ENCODE results near the gene CFAP410. TPM values are rescaled to one million over a fixed set of nuclear protein-coding genes. Genes with fewer than 3 reads are reported as not detected.

Gene CFAP410
- 10 to 100 TPM; 33.1 to 35.7 TPM for total RNA-seq
- 18.8 TPM for polyA plus RNA-seq (2013, experiment 1 of 2)
- polyA plus RNA-seq (2013, experiment 2 of 2) = 17.7 TPM
- long read RNA-seq, experiment 1, partial matches to known transcripts = 9 of 28 reads
- long read RNA-seq, experiment 1, other reads (novel, unspliced or antisense) = 18 of 28 reads
- long read RNA-seq, experiment 2, partial matches to known transcripts = 5 of 44 reads
- long read RNA-seq, experiment 2, other reads (novel, unspliced or antisense) = 38 of 44 reads
- long read RNA-seq, experiment 3, partial matches to known transcripts = 2 of 20 reads
- long read RNA-seq, experiment 3, other reads (novel, unspliced or antisense) = 18 of 20 reads
- long read RNA-seq, experiment 4, partial matches to known transcripts = 0 of 16 reads
- long read RNA-seq, experiment 4, other reads (novel, unspliced or antisense) = 16 of 16 reads

GRCh38 chr21:44338971-44339910 is at the start of gene CFAP410:
Gene CFAP410, minus strand, starts transcription at chr21:44339390. Its CDS starts 196 bp downstream, at chr21:44339194.
- DNase-seq = peak; percentile 97
- Histone ChIP-seq H3K27ac (ENCODE audit: low read depth, low read length) (peak within 1 kb of the TSS; percentile 99), H3K36me3 (ENCODE audit: control insufficient read depth, insufficient read depth, low read length) (peaks cover 10% of the 10 kb centered on the region), H3K9me3 (ENCODE audit: control insufficient read depth, low read length) (peaks cover 8% of the 10 kb centered on the region), H3K27me3 (ENCODE audit: control insufficient read depth, insufficient read depth, low read length, poor library complexity, severe bottlenecking) (no peaks in the 10 kb centered on the region), H3K9ac (ENCODE audit: extremely low read depth, low read length, poor library complexity, severe bottlenecking) (peak within 1 kb of the TSS; percentile 97), H3K4me1 (ENCODE audit: control insufficient read depth, insufficient read depth, low read length) (peaks cover 22% of the 10 kb centered on the region), H3K4me3 (ENCODE audit: low read length) (peak within 1 kb of the TSS; percentile 92)
- Mint-ChIP-seq H3K36me3 (ENCODE audit: low read depth) (peaks cover 12% of the 10 kb centered on the region), H3K27me3 (ENCODE audit: insufficient read depth) (no peaks in the 10 kb centered on the region), H3K4me1 (peaks cover 46% of the 10 kb centered on the region), H3K9me3 (peaks cover 44% of the 10 kb centered on the region), H3K4me3 (peak within 1 kb of the TSS; percentile 71), H3K27ac (peak within 1 kb of the TSS; percentile 96)
- 3 to 4% methylated on average over 50 to 88 of the region's 90 CpGs for WGBS, 2 experiments (ENCODE audit: insufficient coverage in 1 of 2, insufficient read length in 1 of 2)
- no peak for TF ChIP-seq CTCF (conservative IDR thresholded peaks at IDR 0.05)

DNA sequence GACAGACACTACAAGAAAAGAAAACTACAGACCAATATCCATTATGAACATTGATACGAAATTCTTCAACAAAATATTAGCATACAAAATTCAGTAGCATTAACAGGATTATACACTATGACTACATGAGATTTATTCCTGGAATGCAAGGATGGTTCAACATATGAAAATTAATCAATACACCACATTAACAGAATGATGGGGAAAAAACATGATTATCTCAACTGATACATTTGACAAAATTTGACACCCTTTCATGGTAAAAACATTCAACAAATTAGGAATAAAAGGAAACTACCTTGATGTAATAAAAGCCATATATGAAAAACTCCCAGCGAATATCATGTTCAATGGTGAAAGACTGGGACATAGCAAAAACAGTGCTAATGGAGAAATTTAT is 45.8 kb upstream of the CFAP410 start:
- Mint-ChIP-seq H3K9me3 (peaks cover 51% of the 10 kb centered on the region), H3K4me1 (peaks cover 9% of the 10 kb centered on the region), H3K36me3 (ENCODE audit: low read depth) (peaks cover 3% of the 10 kb centered on the region), H3K27ac (no peak overlapping the region), H3K27me3 (ENCODE audit: insufficient read depth) (no peaks in the 10 kb centered on the region), H3K4me3 (no peak overlapping the region)
- peak overlapping the region; percentile 32 for H3K4me3 ChIP-seq (ENCODE audit: low read length)
- no peak for TF ChIP-seq CTCF (conservative IDR thresholded peaks at IDR 0.05)
- H3K36me3 ChIP-seq (ENCODE audit: control insufficient read depth, insufficient read depth, low read length) = no peaks in the 10 kb centered on the region
- peaks cover 44% of the 10 kb centered on the region for H3K9me3 ChIP-seq (ENCODE audit: control insufficient read depth, low read length)
- H3K4me1 ChIP-seq (ENCODE audit: control insufficient read depth, insufficient read depth, low read length) = peaks cover 5% of the 10 kb centered on the region
- 80 to 86% methylated on average over 1 to 2 of the region's 2 CpGs for WGBS, 2 experiments (ENCODE audit: insufficient coverage in 1 of 2, insufficient read length in 1 of 2)
- H3K9ac ChIP-seq (ENCODE audit: extremely low read depth, low read length, poor library complexity, severe bottlenecking) = no peak overlapping the region
- H3K27me3 ChIP-seq (ENCODE audit: control insufficient read depth, insufficient read depth, low read length, poor library complexity, severe bottlenecking) = no peaks in the 10 kb centered on the region
- no peak for DNase-seq
- no peak overlapping the region for H3K27ac ChIP-seq (ENCODE audit: low read depth, low read length)

DNA sequence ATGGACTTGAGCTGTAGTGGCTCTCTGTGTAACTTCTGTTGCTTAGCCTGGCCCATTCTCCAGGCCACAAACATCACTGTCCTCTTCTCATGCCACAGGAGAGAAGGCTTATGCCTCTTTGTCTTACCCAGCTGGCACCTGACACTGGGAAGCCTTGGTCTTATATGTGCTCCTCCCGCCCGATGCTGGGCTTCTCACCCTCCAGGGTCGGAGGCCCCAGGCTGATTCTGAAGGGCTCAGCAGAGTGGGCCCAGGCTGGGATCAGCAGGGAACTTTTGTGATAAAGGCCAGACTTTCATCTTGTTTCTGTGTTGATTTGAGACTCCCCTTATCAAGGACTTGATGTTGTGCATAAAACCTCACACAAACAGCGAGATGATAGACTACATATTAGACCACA is 44.0 kb upstream of the CFAP410 start:
- no peaks in the 10 kb centered on the region for H3K36me3 Mint-ChIP-seq (ENCODE audit: low read depth)
- H3K27me3 Mint-ChIP-seq (ENCODE audit: insufficient read depth) = peaks cover 2% of the 10 kb centered on the region
- no peak overlapping the region for H3K4me3 Mint-ChIP-seq
- Histone ChIP-seq H3K27ac (ENCODE audit: low read depth, low read length) (no peak overlapping the region), H3K27me3 (ENCODE audit: control insufficient read depth, insufficient read depth, low read length, poor library complexity, severe bottlenecking) (no peaks in the 10 kb centered on the region), H3K4me1 (ENCODE audit: control insufficient read depth, insufficient read depth, low read length) (peaks cover 5% of the 10 kb centered on the region), H3K9me3 (ENCODE audit: control insufficient read depth, low read length) (peaks cover 43% of the 10 kb centered on the region), H3K36me3 (ENCODE audit: control insufficient read depth, insufficient read depth, low read length) (no peaks in the 10 kb centered on the region), H3K9ac (ENCODE audit: extremely low read depth, low read length, poor library complexity, severe bottlenecking) (no peak overlapping the region), H3K4me3 (ENCODE audit: low read length) (no peak overlapping the region)
- H3K4me1 Mint-ChIP-seq = peaks cover 12% of the 10 kb centered on the region
- no peak for DNase-seq
- WGBS, 2 experiments (ENCODE audit: insufficient coverage in 1 of 2, insufficient read length in 1 of 2) = 91% methylated on average over 4 of the region's 4 CpGs; no CpG with 5 or more reads in 1 of the 2 experiments
- no peak for TF ChIP-seq CTCF (conservative IDR thresholded peaks at IDR 0.05)
- peaks cover 38% of the 10 kb centered on the region for H3K9me3 Mint-ChIP-seq
- no peak overlapping the region for H3K27ac Mint-ChIP-seq
